ENCODE data around the gene GOLGA6L9.
"Not testable (repeated sequence)": the region's sequence is repeated elsewhere in the genome, so short reads cannot be mapped to it uniquely, and the experiment has no call there.

GOLGA6L9 gene

DNA sequence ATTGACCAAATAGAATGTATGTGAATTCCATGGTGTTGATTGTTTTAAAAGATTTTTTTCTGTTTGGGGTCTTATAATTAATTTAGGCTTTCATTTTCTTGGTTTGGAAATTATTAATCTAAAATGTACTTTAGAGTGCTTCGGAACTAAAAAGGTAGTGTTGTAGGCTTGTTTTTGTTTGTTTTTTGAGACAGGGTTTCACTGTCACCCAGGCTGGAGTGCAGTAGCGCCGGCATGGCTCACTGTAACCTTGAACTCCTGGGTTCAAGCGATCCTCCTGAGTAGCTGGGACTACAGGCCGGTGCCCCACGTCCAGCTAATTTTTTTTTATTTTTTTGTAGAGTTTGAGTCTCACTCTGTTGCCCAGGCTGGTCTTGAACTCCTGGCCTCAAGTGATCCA lies 27.7 kb upstream of the GOLGA6L9 start:
- DNase-seq; H3K9me3 ChIP-seq (replicated peaks; ENCODE audit: insufficient read depth, low read length); H3K9ac ChIP-seq (ENCODE audit: low read length); H3K27me3 ChIP-seq (replicated peaks; ENCODE audit: insufficient read depth, low read length); H2AFZ ChIP-seq (ENCODE audit: low read length); H4K20me1 ChIP-seq (ENCODE audit: insufficient read depth, low read length); H3K9me2 ChIP-seq (replicated peaks; ENCODE audit: insufficient read depth, low read length); H3K27ac ChIP-seq (ENCODE audit: low read length); H3K36me3 ChIP-seq (replicated peaks; ENCODE audit: insufficient read depth, low read length); H3K4me3 ChIP-seq (ENCODE audit: low read length); H3K4me2 ChIP-seq (ENCODE audit: low read depth, low read length); H3K79me2 ChIP-seq (ENCODE audit: low read length); H3K4me1 ChIP-seq (ENCODE audit: low read length); H3F3A ChIP-seq (ENCODE audit: insufficient read depth, low read length): not testable (repeated sequence)

DNA sequence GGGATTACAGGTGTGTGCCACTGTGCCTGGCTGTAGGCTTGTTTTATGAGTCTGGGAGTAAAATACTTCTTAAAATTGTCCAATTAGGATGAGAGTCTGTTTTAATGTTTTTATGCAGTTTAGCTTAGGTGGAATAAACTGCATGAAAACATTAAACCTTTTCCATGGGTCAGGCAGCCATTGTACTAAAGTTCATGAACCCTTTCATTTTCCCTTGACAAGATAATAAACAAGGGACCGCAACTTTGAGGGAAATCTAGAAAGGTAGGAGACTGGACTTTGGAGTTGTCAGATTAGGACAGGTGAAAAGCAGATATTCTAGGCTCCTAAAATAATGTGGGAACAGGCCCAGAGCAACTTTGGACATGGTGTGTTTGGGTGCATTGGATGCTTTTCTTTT lies 27.3 kb upstream of the GOLGA6L9 start:
- not testable (repeated sequence) for H3K79me2 ChIP-seq (ENCODE audit: low read length)

DNA sequence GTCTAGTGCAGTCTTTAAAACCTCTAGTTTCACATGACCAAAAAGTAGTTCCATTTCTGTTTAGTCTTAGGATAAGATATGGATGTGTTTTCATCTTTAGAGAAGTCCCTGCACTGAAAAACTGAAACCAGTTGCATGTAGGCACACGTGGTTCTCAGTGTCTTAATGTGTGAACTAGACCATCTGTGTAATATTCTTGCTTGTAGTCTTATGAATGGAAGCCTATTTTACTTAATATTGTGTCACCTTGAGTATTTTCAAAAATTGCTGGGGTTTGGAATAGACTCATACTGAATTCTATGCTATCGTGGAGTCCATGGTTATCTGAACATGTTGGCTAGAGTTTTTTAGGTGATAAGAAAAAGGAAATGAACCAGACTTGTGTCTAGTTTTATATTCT lies 23.4 kb upstream of the GOLGA6L9 start:
- not testable (repeated sequence) for H3K4me3 ChIP-seq (ENCODE audit: low read length); H3K4me1 ChIP-seq (ENCODE audit: low read length); H3K79me2 ChIP-seq (ENCODE audit: low read length); H3K9me3 ChIP-seq (replicated peaks; ENCODE audit: insufficient read depth, low read length); H3K9me2 ChIP-seq (replicated peaks; ENCODE audit: insufficient read depth, low read length); H3K27me3 ChIP-seq (replicated peaks; ENCODE audit: insufficient read depth, low read length); H4K20me1 ChIP-seq (ENCODE audit: insufficient read depth, low read length); H3F3A ChIP-seq (ENCODE audit: insufficient read depth, low read length); H2AFZ ChIP-seq (ENCODE audit: low read length); H3K36me3 ChIP-seq (replicated peaks; ENCODE audit: insufficient read depth, low read length); H3K9ac ChIP-seq (ENCODE audit: low read length)
- Histone ChIP-seq H3K4me2 (ENCODE audit: low read depth, low read length) (peak overlapping the region; percentile 43), H3K27ac (ENCODE audit: low read length) (peak overlapping the region; percentile 7; the same call in 1 of the 2 replicates)
- DNase-seq, result peak; percentile 65

More for the DNA sequence above, 27.3 kb upstream of the GOLGA6L9 start:
- not testable (repeated sequence) for H2AFZ ChIP-seq (ENCODE audit: low read length); H3K27ac ChIP-seq (ENCODE audit: low read length); H3K27me3 ChIP-seq (replicated peaks; ENCODE audit: insufficient read depth, low read length); H3K9ac ChIP-seq (ENCODE audit: low read length); H4K20me1 ChIP-seq (ENCODE audit: insufficient read depth, low read length); H3K9me2 ChIP-seq (replicated peaks; ENCODE audit: insufficient read depth, low read length); DNase-seq; H3K4me2 ChIP-seq (ENCODE audit: low read depth, low read length); H3K9me3 ChIP-seq (replicated peaks; ENCODE audit: insufficient read depth, low read length); H3K4me3 ChIP-seq (ENCODE audit: low read length); H3F3A ChIP-seq (ENCODE audit: insufficient read depth, low read length); H3K4me1 ChIP-seq (ENCODE audit: low read length); H3K36me3 ChIP-seq (replicated peaks; ENCODE audit: insufficient read depth, low read length)

DNA sequence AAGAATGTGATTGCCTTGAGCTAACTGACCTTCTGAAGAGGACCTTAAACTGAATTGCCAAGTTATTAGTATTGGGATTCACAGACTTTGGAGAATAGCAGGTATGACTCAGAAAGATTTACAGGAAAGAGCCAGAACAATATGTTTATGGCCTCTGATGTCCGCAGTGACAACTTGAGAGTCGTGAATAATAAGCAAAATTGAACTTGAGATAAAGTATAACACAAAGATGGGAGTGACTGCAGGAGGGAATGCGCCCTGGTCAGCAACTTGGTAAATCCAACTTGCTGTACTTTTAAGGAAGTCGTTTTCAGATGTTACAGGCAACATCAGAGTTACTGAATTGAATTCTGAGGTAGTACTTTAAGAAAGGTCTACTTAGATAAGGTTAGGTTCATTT lies 19.3 kb upstream of the GOLGA6L9 start:
- not testable (repeated sequence) for H3K9me2 ChIP-seq (replicated peaks; ENCODE audit: insufficient read depth, low read length); DNase-seq; H3K4me2 ChIP-seq (ENCODE audit: low read depth, low read length); H2AFZ ChIP-seq (ENCODE audit: low read length); H3F3A ChIP-seq (ENCODE audit: insufficient read depth, low read length); H3K4me3 ChIP-seq (ENCODE audit: low read length); H3K9ac ChIP-seq (ENCODE audit: low read length); H3K79me2 ChIP-seq (ENCODE audit: low read length); H3K27me3 ChIP-seq (replicated peaks; ENCODE audit: insufficient read depth, low read length); H3K36me3 ChIP-seq (replicated peaks; ENCODE audit: insufficient read depth, low read length); H4K20me1 ChIP-seq (ENCODE audit: insufficient read depth, low read length); H3K9me3 ChIP-seq (replicated peaks; ENCODE audit: insufficient read depth, low read length); H3K27ac ChIP-seq (ENCODE audit: low read length)
- peaks cover 17% of the 10 kb centered on the region for H3K4me1 ChIP-seq (ENCODE audit: low read length)

DNA sequence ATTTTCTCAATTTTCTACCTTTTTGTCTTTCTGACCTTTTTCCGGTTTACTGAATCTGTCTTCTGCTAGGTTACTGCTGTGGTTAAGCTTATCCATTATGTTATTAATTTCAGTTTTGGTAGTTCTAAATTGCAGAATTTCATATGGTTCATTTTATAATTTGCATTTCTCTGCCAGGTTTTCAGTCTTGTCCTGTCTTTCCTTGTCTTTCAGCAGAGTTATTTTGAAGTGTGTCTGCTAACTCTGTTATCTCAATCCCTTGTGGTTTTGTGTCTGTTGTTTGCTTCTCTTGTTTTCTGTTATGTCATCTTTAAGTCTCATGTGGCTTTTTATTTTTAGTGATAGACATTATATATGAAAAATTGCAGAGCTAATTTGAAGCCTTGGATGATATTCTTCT lies 18.0 kb upstream of the GOLGA6L9 start:
- not testable (repeated sequence) for H3K27ac ChIP-seq (ENCODE audit: low read length); H3K27me3 ChIP-seq (replicated peaks; ENCODE audit: insufficient read depth, low read length); H3K9me2 ChIP-seq (replicated peaks; ENCODE audit: insufficient read depth, low read length); DNase-seq; H3K79me2 ChIP-seq (ENCODE audit: low read length); H3K36me3 ChIP-seq (replicated peaks; ENCODE audit: insufficient read depth, low read length); H3K9me3 ChIP-seq (replicated peaks; ENCODE audit: insufficient read depth, low read length); H3K9ac ChIP-seq (ENCODE audit: low read length); H3K4me3 ChIP-seq (ENCODE audit: low read length); H2AFZ ChIP-seq (ENCODE audit: low read length); H3F3A ChIP-seq (ENCODE audit: insufficient read depth, low read length); H4K20me1 ChIP-seq (ENCODE audit: insufficient read depth, low read length)
- Histone ChIP-seq H3K4me1 (ENCODE audit: low read length) (peaks cover 11% of the 10 kb centered on the region), H3K4me2 (ENCODE audit: low read depth, low read length) (peak overlapping the region; percentile 15; the same call in 1 of the 2 replicates)

DNA sequence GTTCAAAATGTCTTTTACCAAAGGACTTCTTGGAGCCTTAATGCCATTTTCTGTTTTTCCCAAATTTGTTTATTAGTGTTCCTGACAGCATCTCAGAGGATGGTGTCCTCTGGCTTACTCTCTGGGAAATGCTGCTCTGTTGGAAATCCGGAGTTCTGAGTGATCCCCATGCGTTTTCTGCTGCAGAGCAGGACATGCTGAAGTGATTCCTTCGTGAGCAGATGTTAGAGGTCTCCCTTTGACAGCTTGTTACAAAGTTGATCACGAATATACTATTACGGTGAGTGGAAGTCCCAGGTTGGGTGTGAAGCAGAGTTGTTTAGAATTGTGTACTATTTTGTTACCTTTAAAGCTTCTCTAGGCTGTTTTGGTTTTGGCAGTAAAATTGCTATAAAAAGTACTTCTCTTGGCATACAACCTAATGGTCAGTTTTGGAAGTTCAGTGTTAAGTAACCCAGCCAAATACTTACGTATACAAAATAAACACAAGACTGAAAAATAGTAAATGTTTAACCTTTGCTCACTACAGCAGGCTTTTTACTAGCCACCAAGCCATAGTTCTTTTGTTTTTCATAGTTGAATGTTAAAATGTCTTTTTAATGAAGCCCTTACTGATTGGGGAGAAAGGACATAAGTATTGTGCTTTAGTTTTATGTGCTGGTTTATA lies 15.0 kb upstream of the GOLGA6L9 start:
- not testable (repeated sequence) for H3K79me2 ChIP-seq (ENCODE audit: low read length); H3K4me1 ChIP-seq (ENCODE audit: low read length); H3K36me3 ChIP-seq (replicated peaks; ENCODE audit: insufficient read depth, low read length); H4K20me1 ChIP-seq (ENCODE audit: insufficient read depth, low read length); H3K9me2 ChIP-seq (replicated peaks; ENCODE audit: insufficient read depth, low read length); H3K27me3 ChIP-seq (replicated peaks; ENCODE audit: insufficient read depth, low read length); H2AFZ ChIP-seq (ENCODE audit: low read length); H3K4me2 ChIP-seq (ENCODE audit: low read depth, low read length); H3K9ac ChIP-seq (ENCODE audit: low read length); H3K27ac ChIP-seq (ENCODE audit: low read length); H3F3A ChIP-seq (ENCODE audit: insufficient read depth, low read length); DNase-seq; H3K4me3 ChIP-seq (ENCODE audit: low read length); H3K9me3 ChIP-seq (replicated peaks; ENCODE audit: insufficient read depth, low read length)

DNA sequence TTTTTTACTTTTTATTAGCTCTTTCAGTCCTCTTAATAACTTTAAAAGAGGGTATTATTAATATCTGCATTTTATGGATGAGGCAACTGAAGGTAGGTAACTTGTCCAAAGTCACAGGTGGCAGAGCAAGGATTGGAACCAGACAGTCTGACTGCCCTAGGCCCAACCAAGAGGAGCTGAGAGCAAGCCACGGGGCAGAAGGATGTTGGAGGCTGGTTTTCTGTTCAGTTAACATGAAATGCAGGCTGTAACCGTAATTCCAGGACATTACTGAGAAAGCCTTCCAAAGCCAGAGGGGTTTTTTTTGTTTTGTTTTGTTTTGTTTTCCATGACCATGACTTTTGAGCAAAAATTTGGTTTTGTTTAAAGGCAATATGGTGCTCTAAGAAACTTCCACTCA lies 9.1 kb upstream of the GOLGA6L9 start:
- not testable (repeated sequence) for H3K4me3 ChIP-seq (ENCODE audit: low read length); H3K9me2 ChIP-seq (replicated peaks; ENCODE audit: insufficient read depth, low read length); H3K27ac ChIP-seq (ENCODE audit: low read length); H4K20me1 ChIP-seq (ENCODE audit: insufficient read depth, low read length); H3K36me3 ChIP-seq (replicated peaks; ENCODE audit: insufficient read depth, low read length); H3K79me2 ChIP-seq (ENCODE audit: low read length); DNase-seq; H3K9me3 ChIP-seq (replicated peaks; ENCODE audit: insufficient read depth, low read length); H3K9ac ChIP-seq (ENCODE audit: low read length); H3K4me1 ChIP-seq (ENCODE audit: low read length); H3K27me3 ChIP-seq (replicated peaks; ENCODE audit: insufficient read depth, low read length); H3F3A ChIP-seq (ENCODE audit: insufficient read depth, low read length); H3K4me2 ChIP-seq (ENCODE audit: low read depth, low read length); H2AFZ ChIP-seq (ENCODE audit: low read length)

DNA sequence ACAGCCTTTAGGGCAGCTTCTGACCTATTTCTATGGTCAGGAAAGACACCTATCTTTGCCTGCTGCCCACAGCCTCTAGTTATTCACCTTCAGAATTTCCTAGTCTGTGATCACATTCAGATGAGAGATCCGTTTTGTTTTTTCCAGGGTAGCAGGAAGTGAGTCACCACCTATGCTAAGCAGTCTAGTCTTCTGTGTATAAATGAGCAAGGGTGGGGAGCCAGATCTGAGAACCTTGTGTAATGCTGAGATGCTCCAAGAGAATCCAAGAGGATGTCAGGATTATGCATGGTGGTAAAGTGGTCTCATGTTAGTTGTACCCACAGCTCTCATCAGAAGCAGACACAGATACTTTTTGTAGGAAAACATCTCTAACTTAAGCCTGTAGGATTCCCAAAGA lies 8.7 kb upstream of the GOLGA6L9 start:
- H3K4me3 ChIP-seq (ENCODE audit: low read length); H2AFZ ChIP-seq (ENCODE audit: low read length); H3K4me2 ChIP-seq (ENCODE audit: low read depth, low read length); DNase-seq; H3K9me2 ChIP-seq (replicated peaks; ENCODE audit: insufficient read depth, low read length); H3K27ac ChIP-seq (ENCODE audit: low read length); H3K9ac ChIP-seq (ENCODE audit: low read length); H3K27me3 ChIP-seq (replicated peaks; ENCODE audit: insufficient read depth, low read length); H3K79me2 ChIP-seq (ENCODE audit: low read length); H3K36me3 ChIP-seq (replicated peaks; ENCODE audit: insufficient read depth, low read length); H4K20me1 ChIP-seq (ENCODE audit: insufficient read depth, low read length); H3K9me3 ChIP-seq (replicated peaks; ENCODE audit: insufficient read depth, low read length); H3F3A ChIP-seq (ENCODE audit: insufficient read depth, low read length); H3K4me1 ChIP-seq (ENCODE audit: low read length): not testable (repeated sequence)

Data from MM.1S (cell line).